Measurements from ENCODE around the gene STEAP3.

GRCh38 chr2:119222213-119222612 lies 1.4 kb upstream of the STEAP3 start:
- TF ChIP-seq CTCF (IDR thresholded peaks at IDR 0.05; ENCODE audit: low read depth, low read length) (no peak), EZH2phosphoT487 (IDR thresholded peaks at IDR 0.05; ENCODE audit: low read depth) (no peak)
